HTERT RPE-1 (cell line): Measurements from ENCODE around the gene SPATA3.
"Not testable (repeated sequence)": the region's sequence is repeated elsewhere in the genome, so short reads cannot be mapped to it uniquely, and the experiment has no call there.

Experiments used
- in situ Hi-C: fragments of 300-500 bp; cut with MboI; formaldehyde crosslinking; loops from 4 replicates; pipeline ENCODE4 v1.14.3; 2020; ENCODE audit warnings: low sequenced_read_pairs

SPATA3 gene

DNA sequence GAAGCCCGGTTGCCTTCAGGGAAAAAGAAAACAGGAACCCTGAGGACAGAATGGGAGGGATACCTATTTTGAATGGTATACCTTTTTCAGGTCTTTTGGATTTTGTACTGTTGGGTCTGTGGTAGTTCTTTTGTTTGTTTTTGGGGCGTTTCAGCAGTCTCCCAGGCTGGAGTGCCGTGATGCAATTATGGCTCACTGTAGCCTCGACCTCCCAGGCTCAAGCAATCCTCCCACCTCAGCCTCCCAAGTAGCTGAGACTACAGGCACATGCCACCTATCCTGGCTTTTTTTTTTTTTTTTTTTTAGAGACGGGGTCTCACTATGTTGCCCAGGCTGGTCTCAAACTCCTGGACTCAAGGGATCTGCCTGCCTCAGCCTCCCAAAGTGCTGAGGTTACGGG is 27.6 kb upstream of the SPATA3 start:
- in situ Hi-C loops: not testable (repeated sequence)

DNA sequence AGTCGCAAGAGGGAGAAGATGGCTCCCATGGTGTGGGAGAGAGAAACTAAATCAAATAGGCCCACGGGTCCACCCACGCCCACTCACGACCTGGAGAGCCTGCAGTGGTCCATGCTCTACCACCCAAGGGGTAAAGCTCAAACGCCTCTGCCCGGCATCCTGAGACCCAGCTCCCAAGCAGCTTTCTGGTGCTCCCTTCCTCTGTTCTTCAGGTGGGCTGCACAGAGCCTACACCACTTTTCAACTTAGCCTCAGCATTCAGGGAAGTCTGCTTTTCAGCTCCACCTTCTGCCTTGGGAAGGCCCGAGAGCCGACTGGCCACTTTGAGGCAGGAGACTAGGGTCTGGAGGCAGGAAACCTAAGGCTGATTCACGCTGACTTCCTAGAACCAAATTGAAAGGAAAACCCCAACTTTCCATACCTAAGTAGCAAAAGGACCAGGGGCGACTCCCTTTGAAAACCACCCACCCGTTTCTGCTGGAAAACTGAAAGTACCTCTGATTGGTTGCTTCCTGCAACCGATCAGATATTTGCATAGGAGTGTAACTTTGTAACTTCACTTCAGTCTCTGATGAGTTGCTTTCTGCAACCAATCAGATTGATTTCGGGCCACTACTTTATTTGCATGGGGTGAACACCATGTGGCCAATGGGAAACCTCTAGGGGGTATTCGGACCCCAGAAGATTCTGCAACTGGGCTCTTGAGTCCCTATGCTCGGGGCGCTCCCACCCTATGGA is 26.8 kb upstream of the SPATA3 start:
- in situ Hi-C loops: no loop called here

DNA sequence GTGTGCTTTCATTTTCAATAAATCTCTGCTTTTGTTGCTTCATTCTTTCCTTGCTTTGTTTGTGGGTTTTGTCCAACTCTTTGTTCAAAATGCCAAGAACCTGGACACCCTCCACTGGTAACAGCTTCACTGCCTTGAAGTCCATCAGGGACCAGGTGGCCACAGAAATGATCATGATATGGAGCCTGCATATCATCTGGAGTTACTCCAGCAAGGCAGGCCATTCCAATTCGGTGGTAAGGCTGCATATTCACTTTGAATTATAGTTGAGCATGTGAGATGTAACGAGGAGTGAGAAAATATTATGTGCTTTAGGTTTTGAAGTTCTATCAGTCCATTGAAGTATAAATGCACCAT is 26.3 kb upstream of the SPATA3 start:
- in situ Hi-C loops: no loop called here

DNA sequence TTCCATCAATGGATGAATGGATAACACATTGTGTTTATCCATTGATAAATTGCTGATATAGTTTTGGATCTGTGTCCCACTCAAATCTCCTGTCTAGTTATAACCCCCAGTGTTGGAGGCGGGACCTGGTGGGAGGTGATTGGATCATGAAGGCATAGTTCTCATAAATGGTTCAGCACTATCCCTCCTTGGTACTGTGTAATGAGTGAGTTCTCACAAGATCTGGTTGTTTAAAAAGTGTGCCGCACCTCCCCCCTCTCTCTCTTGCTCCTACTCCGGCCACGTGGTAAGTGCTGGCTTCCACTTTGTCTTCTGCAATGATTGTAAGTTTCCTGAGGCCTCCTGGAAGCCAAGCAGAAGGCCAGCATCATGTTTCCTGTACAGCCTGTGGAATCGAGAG is 23.9 kb upstream of the SPATA3 start:
- in situ Hi-C loops: no loop called here

DNA sequence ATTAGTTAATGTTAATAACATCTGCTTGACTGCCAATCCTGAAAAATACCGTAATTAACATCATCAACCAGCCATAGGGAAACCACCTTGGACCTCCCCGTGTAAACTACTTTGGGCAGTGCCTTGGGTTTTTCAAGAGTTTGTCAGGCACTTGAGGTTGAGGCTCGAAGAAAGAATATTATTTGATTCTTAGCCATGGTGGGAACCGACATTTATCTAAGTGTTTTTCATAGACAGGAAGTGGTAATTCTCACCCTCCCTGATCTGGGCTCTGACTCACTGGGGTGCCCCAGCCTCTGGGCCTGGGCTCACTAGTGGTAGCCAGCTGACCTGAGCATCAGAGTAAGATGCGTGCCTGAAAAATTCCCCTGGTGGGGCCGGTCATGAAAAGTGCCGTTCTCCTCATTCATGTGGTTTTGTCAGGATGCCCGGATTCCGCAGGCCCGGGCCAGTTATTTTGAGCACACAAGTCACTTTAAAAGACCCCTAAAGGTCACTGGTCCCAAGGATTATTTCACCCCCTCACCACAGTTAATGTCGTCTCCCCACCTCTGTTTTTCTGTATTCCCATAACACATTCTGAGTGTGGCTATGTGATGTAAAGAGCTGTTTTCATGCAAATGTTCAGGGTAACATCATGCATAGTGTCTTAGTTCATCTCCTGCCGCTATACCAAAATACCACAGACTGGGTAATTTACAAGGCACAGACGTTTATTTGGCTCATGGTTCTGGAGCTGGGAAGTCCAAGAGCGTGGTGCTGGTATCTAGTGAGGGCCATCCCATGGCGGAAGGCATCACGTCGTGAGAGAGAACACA is 21.6 kb upstream of the SPATA3 start:
- in situ Hi-C loops: no loop called here

DNA sequence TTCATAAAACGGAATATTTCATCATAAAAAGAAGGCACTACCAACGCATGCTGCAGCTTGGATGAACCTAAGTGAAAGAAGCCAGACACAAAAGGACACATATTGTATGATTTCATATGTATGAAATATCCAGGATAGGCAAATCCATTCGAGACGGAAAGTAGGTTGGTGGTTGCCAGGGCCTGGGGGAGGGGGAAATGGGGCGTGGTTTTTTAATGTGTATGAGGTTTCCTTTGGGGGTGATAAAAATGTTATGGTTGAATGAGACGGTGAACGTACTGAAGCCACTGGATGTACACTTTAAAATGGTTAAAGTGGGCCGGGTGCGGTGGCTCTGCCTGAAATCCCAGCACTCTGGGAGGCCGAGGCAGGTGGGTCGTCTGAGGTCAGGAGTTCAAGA is 20.0 kb upstream of the SPATA3 start:
- in situ Hi-C loops: no loop called here

DNA sequence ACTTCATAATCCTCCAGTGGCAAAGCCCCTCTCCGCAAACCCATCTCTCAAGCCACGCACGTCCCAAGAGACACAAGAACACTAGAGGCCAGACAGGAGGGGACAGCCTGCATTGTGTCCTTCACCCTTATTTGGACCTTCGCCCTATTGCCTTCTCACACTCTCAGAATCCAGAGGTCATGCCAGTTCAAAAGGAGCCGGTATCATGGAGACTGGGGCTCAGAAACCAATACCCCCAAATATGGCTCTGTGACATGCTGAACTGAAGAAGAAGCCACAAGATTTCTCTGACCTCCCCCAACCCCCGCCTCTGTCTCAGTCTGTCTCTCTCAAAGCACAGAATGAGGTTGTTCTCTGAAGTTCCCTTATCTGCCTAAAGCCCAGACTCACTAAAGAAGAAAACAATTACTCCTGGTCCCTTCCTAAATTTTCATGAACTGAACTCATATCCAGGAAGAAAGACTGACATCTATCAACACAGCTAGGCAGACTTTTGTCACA is 19.2 kb upstream of the SPATA3 start:
- in situ Hi-C loops: no loop called here

DNA sequence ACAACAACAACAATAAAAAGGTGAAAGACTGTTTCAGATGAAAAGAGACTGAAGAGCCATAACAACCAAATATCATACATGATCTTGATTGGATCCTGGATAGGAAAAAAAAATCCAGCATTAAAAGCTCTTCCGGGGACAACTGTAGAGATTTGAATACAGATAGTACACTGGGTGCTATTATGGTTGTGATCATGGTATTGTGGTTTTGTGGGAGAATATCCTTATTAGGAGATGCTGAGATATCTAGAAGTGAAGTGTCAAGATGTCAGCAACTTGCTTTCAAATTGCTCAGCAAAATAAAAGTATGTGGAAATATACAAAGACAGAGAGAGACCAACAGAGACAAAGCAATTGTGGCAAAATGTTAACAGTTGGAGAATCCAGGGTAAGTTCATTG is 15.5 kb upstream of the SPATA3 start:
- in situ Hi-C loops: no loop called here

DNA sequence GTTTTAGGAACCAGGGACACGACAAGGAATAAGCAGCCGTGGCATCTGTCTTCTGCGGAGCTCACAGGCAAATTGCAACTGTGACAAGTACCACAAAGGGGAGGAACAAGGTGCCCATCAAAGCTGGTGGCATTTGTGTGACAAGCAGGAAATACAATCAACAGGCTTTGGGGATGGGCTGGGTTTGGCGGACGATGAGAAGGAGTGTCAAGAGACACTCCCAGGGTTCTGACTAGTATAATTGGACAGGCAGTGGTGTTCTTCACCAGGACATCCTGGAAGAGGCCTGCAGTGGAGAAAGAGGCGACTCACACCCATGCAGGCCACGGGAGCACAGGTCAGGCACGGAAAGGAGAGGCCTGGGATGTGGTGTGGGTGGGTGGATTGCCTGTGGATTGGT is 14.2 kb upstream of the SPATA3 start:
- in situ Hi-C loops: no loop called here

DNA sequence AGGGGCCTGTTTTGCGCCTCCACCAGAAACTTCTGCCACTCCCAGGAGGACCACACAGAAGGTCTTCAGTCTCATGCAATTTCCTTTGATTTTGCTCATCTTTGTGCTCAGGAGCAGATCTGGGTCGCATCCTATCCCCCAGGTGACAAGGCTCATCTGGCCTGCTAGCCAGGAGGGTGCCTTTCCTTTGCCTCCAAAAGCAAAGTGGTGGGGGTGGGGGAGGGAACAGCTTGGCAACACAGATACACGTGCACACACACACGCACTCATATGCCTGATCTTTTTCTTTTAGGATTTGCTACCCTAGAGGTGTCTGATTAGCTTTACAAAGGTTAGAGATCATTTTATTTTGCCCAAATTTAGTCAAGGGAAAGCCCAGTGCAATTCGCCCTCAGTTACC is 13.8 kb upstream of the SPATA3 start:
- in situ Hi-C loops: no loop called here

DNA sequence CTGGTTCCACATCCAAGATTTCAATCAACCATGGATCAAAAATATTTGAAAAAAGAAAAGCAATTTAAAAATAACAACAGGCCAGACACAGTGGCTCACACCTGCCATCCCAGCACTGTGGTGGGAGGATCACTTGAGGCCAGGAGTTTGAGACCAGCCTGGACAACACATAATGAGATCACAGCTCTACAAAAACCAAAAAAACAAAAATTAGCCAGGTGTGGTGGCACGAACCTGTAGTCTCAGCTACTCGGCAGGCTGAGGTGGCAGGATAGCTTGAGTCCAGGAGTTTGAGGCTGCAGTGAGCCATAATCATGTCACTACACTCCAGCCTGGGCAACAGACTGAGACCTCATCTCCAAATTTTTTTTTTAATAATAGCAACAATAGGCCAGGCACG is 13.4 kb upstream of the SPATA3 start:
- in situ Hi-C loops: no loop called here

DNA sequence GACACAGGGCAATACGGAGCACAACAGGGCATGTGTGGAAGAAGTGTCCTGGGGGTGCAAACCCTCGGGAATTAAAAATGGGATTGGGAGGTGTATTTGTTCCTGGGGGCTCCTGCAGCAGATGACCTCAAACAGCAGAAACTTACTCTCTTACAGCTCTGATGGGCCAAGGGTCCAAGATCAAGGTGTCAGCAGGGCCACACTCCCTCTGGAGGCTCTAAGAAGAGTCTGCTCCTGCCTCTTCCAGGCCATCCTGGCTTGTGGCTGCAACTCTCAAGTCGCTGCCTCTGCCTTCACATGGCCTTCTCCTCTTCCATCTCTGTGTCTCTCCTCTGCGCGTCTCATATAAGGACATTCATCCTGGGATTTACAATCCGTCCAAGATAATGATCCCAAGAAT is 12.4 kb upstream of the SPATA3 start:
- in situ Hi-C loops: no loop called here

DNA sequence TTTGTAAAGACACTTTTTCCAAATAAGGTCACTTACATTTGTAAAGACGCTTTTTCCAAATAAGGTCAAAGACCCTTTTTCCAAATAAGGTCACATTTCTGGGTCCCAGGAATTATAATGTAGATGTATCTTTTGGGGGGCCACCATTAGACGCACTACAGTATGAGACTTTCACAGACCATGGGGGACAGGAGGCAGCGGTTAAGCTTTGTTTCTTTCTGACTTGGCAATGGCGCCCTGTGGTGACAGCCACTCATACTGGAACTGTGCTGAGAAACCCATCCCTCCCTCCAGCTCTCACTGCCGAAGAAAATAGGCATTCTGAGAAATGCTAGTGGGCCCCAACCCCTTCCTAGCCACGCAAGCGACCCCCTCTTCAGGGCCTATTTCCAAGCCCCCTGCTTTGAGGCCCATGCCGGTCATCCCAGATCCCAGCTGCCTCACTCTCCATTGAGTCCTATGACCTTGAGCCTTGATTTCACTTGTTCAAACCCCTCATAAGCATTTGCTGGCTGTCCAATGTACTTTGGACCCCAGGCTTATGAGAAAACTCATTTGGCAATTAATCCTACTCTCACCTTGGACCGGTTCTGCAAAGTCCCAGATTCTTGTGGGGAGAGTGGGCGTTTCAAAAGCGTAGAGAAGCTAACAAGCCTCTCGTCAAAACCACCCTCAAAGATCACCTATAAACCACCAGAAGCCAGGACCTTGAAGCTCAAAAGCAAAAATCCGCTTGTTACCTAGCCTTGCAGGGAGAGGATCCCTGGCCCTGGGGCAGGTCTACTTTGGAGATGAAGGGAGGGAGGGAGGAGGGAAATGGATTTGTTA is 11.3 kb upstream of the SPATA3 start:
- in situ Hi-C loops: no loop called here

DNA sequence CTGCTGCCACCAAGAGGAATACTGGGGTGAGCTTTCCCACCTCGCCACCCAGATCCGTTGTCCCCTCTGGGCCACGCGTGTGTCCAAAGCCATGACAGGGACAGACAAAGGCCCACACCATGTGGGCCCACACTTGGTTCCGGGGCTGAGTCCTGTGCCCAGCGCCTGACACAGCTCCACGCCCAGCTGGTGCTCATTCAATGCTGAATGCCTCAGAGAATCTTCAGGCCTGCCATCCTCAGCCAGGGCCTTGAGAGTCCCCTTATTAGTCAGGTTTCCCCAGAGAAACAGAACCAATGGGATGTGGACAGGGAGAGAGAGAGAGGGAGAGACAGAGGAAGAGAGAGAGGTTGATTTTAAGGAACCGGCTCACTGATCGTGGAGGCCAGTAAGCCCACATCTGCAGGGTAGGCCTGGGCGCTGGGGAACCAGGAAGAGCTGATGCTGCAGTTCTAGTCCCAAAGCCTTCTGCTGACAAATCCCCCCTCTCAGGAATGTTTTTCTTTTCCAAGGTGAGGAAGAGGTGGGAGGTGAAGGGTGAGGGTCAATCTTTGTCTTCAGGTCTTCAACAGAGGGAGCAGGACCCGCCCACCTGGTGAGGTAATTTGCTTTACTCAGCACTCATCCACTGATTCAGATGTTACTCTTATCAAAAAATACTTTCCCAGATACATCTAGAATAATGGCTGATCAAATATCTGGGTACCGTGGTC is 10.2 kb upstream of the SPATA3 start:
- in situ Hi-C loops: no loop called here

DNA sequence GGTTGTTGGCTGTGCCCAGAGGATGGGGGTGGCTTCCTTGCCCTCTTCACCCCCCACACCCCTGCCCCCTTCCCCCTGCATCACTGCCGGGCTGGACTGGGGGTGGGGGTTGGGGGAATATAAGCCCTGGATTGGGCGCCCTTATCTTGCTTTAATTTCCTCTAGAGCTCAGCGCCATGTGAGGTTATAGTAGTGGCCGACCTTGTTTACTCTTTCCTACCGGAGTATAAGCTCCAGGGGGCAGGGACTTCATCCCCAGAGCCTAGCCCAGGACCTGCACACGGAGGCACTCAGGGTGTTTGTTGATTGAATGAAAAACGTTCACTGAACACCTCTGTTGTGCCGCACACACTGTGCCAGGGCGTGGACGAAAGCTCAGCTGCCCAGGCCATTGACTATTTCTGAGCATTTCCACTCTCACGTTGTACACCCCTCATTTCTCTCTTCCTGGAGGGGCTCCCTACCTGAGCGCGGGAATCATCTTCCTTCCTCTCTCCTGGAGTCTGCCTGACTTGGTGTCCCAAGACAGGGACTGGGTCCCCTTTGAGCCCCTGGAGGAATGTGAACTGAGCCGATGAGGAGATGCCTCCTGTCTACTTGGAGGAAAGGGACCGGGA is 9.3 kb upstream of the SPATA3 start:
- in situ Hi-C loops: no loop called here

DNA sequence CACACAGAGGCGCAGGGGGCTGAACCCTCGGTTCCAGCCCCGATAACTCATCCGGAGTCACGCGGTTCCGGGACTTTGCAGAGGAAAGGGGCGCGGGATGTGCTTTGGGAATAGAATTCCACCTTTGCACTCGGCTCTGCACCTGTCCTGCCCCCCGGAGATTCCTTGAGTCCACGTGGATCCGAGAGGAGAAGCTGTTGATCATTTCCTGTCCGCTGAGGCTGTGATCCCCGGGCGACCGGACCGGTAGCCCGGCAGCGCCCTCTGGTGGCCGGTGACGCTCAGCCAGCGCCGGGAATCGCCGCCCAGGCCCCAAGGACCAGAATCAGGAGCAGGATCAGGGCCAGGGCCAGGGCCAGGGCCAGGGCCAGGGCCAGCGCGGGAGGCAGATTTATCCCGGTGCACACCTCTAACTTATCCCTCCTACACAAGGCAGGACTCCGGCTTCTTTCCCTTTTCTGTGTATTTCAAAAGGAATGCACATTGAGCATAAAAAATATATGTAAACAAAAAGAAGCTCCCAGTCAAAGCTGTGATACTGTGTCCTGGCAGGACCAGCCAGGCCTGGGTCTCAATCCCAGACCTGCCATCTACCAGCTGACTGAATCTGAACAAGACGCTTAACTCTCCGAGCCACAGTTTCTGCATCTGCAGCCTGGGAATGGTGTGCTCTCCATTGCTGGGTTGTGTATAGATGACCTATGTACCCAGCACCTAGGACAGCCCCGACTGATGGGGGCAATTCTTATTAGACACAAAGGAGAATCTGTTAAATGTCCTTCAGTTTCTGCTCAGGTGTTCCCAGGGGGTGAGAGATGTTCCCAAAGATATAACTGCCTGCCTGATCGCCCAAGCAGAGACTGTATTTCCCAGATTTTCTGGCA is 8.5 kb upstream of the SPATA3 start:
- in situ Hi-C loops: no loop called here

DNA sequence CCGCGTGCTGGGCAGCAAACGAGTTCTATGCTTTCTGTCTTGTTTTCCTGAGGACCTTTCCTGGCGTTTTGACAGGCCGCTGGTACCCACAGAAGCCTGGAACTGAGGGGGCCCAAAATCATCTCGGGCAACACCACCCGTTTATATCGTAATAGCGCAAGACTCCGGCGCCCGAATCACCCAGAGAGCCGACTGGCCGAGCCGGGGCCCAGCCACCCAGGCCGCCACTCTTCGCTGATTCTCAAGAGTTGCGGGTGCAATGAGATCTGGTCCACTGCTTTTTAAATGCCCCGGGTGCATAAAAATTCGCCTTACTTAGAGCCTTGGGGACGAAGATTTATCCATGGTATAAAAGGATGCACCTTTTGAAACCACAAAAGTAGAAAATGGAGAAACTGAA is 6.2 kb upstream of the SPATA3 start:
- in situ Hi-C loops: no loop called here

DNA sequence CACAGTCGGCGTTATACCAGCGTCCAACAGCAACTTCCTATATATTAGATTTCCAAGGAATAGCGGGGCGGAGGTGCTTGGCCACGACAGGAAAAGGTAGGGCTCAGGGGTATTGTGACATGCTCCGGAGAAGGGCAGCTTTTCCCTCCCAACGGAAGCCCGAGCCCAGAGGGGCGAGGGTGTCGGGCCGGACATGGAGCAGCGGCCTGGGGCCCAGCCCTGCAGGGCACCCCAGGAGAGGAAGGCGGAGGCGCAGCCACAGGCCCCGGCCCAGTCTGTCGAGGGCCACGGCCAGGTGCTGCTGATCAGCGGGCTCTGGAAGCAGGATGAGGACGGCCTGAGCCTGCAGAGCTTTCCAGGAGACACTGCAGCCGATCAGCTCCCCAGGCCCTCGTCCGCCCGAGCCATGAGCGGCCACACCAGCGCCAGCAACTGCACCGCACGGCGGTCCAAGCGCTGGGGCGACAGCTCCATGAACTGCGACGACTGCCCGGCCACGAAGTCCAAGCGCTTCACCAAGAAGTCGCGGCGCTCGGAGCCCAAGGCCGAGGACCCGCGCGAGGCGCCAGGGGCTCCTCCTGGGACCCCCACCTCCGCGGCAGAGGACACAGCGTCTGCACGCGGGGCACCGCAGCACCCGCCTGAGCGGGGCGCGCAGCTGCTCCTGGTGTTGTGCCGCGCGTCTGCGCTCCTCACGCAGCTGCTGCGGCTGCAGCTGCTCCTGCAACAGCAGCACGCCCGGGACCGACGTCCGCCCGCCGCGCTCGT is 5.6 kb upstream of the SPATA3 start:
- in situ Hi-C loops: no loop called here

DNA sequence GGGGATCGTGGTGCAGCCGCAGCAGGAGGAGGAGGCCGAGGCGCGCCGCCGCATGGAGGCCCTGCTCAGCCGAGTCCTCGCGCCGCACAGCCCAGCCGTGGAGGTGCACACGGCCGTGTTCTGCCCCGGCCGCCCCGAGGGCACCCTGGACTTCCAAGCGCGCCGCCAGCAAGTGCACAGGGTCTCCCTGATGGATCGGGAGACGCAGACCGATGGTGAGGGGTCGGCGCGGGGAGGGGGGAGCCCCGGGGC is 5.1 kb upstream of the SPATA3 start:
- in situ Hi-C loops: no loop called here
